Bronchial epithelial cell (primary cell): ENCODE data around the gene PRKCH. TPM values are rescaled to one million over a fixed set of nuclear protein-coding genes. Genes with fewer than 3 reads are reported as not detected.
"Not testable (repeated sequence)": the region's sequence is repeated elsewhere in the genome, so short reads cannot be mapped to it uniquely, and the experiment has no call there.

Source experiments
- DNase-seq: peaks from one replicate; pipeline ENCODE4 v3.0.0-alpha.2; 2010; ENCODE audit warnings: low read depth
- FAIRE-seq: peaks from 2 replicates; lab custom pipeline; 2011; peaks lifted over from hg19 to GRCh38; lab: Jason Lieb, UNC
- H3K27me3 ChIP-seq: 2 replicates; pipeline ENCODE4 v1.5.1; 2011; ENCODE audit warnings: low read length; ENCODE audit not compliant: control insufficient read depth, insufficient read depth
- H3K36me3 ChIP-seq: 2 replicates; pipeline ENCODE4 v1.5.1; 2011; ENCODE audit warnings: low read length; ENCODE audit not compliant: control insufficient read depth, insufficient read depth
- H3K4me3 ChIP-seq: 2 replicates; pipeline ENCODE4 v1.5.1; 2011; ENCODE audit warnings: mild to moderate bottlenecking, low read depth, low read length, control low read depth
- CTCF ChIP-seq: IDR thresholded peaks from 2 replicates; pipeline ENCODE4 v1.5.1; 2011; ENCODE audit warnings: mild to moderate bottlenecking, moderate library complexity, low read length, control low read depth, inconsistent platforms; ENCODE audit not compliant: insufficient read depth, severe bottlenecking
- total RNA-seq: library from RNA; depleted of rRNA; stranded (reverse); fragments of >200 nt; gene quantifications from 2 replicates; pipeline ENCODE4 v1.2.1, GENCODE V29; 2014

PRKCH gene
- total RNA-seq, 1 donor from 2014 or later = 24.5 TPM

DNA sequence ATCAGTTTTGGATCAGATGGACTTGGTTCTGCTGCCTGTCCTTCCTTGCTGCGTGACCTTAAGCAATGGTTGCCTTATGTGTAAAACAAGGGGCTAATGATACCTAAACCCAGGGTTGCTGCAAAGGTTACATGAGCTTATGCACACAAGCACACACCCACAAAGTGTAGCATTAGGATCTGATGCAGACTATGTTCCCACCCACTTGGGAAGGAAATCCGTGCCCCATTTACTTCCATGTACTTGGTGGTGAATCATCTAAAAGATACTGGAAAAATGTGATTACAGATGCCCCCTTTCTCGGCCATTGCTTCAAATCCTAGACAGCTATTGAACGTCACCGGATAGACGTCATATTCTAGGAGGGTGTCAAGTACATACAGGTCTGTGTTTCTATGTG is 87.1 kb downstream of the PRKCH start:
- no peak overlapping the region for H3K4me3 ChIP-seq
- no peak for TF ChIP-seq CTCF
- no peaks in the 10 kb centered on the region for H3K36me3 ChIP-seq
- H3K27me3 ChIP-seq = no peaks in the 10 kb centered on the region
- DNase-seq (no peak), FAIRE-seq (no peak)

DNA sequence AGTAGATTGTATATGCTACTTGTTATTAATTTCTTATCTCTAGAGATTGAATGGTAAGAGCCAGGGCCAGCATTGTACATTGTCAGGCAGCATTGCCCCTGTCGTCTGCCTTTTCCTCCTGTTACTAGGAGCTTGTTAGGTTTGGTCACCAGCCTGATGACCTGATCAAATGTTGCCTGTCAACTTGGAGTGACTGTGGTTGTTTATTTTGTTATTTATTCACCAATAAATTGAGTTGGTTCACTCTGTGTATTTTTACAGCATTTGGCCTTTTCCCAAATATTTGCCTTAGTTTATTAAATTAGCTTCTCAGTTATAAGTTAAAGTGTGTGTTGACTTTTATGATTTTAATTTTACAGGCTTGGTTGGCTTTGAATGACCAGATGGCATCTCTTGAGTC is 88.4 kb downstream of the PRKCH start:
- H3K36me3 ChIP-seq = no peaks in the 10 kb centered on the region
- no peak for DNase-seq
- TF ChIP-seq CTCF = no peak
- no peak for FAIRE-seq
- H3K4me3 ChIP-seq = no peak overlapping the region
- no peaks in the 10 kb centered on the region for H3K27me3 ChIP-seq

GRCh38 chr14:61415934-61416333 is 94.6 kb downstream of the PRKCH start:
- not testable (repeated sequence) for FAIRE-seq, DNase-seq, H3K36me3 ChIP-seq, H3K4me3 ChIP-seq, H3K27me3 ChIP-seq

GRCh38 chr14:61416591-61416990 is 95.2 kb downstream of the PRKCH start:
- H3K36me3 ChIP-seq = no peaks in the 10 kb centered on the region
- FAIRE-seq = no peak
- no peak for TF ChIP-seq CTCF
- H3K27me3 ChIP-seq = no peaks in the 10 kb centered on the region
- DNase-seq = no peak
- no peak overlapping the region for H3K4me3 ChIP-seq

DNA sequence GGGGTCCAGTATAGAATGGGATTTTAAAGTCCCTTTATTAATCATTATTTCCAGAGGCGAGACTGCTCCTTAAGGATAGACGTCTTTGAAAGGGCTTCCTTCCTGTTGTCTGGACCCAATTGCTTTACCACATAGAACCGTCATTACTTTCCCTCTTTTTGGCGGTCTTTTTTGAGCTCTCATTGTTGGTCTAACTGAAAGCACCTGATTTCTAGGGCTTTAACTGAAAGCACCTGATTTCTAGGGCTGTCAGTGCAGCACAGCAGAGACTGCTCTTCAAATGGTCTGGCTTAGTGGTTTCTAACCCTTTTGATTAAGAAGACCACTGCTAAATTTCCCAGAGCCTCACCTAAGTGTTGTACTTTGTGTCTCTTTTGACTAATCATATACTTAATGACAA is 95.8 kb downstream of the PRKCH start:
- no peak for FAIRE-seq
- H3K27me3 ChIP-seq = no peaks in the 10 kb centered on the region
- H3K4me3 ChIP-seq = no peak overlapping the region
- H3K36me3 ChIP-seq = no peaks in the 10 kb centered on the region
- DNase-seq = no peak
- TF ChIP-seq CTCF = no peak

DNA sequence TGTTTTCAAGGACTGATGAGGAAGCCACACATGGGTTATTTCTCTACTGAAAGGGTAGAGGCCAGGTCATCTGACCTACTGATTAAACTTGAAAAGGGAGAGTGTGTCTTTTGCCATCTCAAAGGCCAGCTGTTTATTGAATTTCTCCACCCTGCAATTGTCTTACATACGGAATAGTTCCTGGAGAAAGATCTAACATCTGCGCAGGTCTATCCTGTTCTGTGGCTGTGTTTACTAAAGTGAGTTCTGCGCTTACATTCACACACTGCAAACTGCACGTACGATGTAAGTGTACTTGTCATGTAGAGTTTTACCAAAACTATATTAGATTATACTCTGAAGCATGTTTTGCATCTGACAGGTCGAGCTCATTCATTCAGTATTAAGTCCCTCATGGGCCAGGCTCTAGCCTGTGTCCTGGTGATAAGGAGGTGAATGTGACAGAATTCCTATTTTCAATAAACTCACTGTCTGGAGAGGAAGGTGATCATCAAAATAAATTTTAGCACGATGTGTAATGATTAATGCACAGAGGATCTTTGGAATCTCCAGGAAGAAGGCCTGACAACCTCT is 96.6 kb downstream of the PRKCH start:
- DNase-seq (no peak), FAIRE-seq (no peak)
- no peaks in the 10 kb centered on the region for H3K27me3 ChIP-seq
- no peaks in the 10 kb centered on the region for H3K36me3 ChIP-seq
- no peak overlapping the region for H3K4me3 ChIP-seq
- TF ChIP-seq CTCF = no peak
